NCI-H2227 (cell line): Measurements from ENCODE around the gene RETN.

ENCODE experiments used
- DNase-seq: peaks from one replicate; lab custom pipeline; 2025; ENCODE audit not compliant: unreplicated experiment; lab: John Stamatoyannopoulos, UW

The RETN gene

DNA sequence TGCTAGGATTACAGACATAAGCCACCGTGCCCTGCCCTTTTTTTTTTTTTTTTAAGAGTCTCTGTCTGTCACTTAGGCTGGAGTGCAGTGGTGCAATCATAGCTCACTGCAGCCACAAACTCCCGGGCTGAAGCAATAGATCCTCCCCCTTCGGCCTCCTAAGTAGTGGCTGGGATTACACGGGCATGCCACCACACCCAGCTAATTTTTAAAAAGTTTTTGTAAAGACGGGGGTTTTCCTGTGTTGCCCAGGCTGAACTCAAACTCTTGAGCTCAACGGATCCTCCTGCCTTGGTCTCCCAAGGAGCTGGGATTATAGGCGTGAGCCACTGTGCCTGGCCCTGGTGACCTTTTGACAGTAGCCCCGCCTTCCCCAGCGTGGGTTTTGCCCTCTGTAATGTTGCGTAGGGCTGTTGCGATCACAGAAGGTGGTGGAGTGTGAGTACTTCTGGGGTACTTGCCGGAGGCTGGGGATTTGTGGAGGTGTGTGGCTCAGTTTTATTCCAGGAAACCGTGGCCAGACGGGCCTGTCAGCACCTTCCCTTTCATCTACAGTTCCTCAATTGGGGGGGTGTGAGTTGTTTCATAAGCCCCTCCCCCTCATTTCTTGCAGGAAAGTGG lies 11.6 kb upstream of the RETN start:
- DNase-seq, result no peak

DNA sequence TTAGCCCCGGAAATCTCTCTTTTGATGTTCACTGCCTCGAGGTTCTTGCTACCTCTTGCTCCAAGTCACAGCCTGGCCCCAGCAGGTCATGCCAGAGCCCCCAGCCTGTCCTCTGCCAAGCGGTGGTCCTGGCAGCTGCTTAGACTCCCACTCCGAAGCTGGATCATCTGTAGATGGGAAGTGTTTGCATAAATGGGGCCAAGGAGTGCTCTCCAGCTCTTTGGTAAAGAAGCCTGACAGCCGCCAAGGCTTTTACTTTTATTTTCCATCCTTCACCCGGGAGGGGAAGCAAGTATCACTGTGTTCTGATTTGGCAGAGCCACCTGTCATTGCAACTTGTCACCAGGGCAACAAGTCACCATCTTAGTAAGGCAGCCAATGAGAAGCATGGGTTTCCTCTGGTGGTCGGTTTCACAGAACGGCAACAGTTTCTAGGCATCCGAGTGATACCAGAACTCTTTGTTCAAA lies 10.6 kb upstream of the RETN start:
- DNase-seq, result peak; percentile 57

DNA sequence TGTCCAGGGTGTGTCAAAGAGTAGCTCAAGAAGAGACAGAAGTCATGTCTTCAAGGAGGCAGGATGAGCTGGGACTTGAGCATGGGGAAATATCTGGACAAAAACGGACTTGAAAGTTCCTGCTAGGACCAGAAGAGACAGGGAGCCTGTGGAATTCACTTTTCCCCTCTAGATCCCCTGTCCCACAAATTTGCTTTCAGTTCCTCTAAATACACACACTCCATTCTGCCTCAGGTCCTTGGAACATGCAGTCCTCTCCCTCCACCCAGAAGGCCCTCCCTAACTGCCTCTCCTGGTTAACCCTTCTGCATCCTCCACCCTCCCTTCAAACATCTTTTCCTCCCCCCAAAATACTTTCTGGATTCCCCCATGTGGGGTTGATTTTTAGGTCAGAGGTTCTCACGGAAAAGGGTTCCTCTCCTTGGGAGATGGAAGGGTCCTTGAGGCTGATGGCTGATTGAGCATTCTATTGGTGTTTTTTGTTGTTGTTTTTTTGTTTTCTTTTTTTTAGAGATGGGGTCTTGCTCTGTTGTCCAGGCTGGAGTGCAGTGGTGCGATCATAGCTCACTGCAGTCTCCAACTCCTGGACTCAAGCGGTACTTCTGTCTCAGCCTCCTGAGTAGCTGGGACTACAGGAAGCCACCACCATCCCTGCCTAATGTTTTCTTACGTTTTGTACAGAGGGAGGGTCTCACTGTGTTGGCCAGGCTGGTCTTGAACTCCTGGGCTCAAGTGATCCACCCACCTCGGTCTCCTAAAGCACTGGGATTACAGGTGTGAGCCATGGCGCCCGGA lies 6.9 kb upstream of the RETN start:
- DNase-seq, result no peak

DNA sequence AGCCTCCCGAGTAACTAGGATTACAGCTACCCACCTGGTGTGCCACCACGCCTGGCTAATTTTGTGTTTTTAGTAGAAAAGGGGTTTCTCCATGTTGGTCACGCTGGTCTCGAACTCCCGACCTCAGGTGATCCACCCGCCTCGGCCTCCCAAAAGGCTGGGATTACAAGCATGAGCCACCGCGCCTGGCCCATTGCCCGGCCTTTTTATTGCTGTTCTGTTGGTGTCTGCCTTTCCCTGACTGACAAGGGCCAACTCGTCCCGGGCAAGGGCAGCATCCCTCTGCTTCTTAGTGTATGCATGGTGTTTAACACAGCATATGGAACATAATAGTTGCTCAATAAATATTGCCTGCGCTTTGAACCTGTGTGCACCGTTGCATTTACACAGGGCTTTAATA lies 6.2 kb upstream of the RETN start:
- no peak for DNase-seq

DNA sequence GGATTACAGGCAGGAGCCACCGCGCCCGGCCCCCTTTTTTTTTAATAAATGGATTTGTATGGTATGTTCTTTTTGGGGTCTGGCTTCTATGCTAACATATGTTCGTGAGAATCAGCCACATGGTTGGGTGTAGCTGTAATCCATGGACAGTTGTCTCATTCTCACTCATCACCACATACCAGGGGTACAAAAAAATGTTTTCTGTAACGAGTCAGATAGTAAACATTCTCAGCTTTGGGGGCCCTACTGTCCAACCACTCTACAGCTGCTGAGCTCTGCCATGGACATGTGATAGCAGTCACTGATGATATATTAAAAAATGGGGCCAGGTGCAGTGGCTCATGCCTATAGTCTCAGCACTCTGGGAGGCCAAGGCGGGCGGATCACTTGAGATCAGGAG lies 5.1 kb upstream of the RETN start:
- DNase-seq, result no peak

DNA sequence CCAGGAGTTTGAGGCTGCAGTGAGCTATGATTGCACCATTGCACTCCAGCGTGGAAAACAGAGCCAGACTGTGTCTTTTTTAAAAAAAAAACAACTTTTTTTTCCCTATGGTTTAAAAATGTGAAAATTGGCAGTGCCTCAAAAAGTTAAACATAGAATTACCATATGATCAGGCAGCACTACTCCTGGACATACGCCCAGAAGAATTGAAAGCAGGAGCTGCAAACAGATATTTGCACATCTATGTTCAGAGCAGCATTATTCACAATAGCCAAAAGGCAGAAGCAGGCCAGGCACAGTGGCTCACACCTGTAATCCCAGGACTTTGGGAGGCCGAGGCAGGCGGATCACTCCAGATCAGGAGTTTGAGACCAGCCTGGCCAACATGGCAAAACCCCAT lies 3.8 kb upstream of the RETN start:
- no peak for DNase-seq

DNA sequence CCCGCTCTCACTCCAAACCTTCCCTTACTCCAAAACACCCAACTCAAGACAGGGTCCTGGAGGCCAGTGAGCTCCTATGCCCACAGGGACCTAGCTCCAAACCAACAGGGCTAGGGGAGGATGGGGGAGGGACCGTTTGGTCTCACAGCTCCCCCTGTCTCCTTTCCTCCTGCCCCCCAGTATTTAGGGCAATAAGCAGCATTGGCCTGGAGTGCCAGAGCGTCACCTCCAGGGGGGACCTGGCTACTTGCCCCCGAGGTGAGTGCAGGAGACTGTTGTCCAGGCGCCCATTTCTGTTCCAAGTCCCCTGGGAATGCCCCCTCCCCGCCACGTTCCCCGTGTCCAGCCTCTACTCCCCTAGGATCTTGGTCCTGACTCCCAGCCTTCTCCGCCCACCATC lies 792 bp downstream of the RETN start:
- DNase-seq, result no peak

DNA sequence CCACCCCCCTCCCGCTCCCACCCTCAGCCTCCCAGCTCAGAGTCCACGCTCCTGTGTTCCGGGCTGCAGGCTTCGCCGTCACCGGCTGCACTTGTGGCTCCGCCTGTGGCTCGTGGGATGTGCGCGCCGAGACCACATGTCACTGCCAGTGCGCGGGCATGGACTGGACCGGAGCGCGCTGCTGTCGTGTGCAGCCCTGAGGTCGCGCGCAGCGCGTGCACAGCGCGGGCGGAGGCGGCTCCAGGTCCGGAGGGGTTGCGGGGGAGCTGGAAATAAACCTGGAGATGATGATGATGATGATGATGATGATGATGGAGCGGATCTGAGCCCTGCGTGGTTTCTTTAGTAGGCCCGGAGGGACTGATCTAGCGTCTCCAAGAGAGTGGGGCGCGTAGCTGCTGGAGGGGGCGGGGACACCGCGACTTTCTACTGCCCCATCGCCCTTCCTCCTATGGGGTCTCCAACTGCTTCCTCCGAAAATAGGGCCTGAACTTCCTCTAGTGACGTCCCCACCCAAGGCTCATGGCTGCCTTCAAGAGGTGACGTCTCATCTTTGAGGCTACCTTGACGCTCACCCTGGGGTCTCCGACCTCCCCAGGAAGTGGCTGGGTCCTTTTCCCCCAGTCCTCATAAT lies 1.4 kb downstream of the RETN start:
- peak; percentile 78 for DNase-seq

DNA sequence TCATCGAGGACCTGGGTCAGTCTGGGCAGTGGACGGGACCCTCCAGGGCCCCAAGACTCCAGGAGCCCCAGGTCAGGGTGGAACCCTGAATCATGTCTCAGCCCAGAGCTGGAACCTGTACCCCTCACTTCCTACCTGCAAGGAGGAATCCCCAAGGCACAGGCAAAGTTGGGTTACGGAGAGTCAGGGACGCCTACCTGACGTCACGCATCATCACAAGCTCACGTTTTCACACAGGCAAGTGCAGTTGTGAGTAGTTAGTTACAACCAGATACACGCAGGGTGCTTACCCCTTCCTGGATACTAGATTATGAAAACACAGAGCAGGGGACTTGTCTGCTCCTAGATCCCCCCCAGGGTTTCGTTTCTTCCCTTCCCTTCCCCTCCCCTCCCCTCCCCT lies 1.9 kb downstream of the RETN start:
- no peak for DNase-seq

DNA sequence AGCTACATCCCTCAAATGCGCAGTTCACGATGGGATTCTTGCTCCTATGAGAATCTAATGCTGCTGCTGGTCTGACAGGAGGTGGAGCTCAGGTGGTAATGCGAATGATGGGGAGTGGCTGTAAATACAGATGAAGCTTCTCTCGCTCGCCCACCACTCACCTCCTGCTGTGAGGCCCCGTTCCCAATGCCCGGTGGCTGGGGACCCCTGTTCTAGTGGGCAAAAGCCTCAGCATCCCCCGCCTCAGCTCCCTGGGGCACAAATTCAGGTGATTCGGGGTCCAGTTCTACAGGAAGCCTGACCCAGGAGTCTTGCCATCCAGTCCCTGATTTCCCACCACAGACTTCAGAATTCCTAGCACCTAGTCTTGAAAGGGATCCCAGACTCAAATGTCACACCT lies 3.7 kb downstream of the RETN start:
- DNase-seq, result no peak

DNA sequence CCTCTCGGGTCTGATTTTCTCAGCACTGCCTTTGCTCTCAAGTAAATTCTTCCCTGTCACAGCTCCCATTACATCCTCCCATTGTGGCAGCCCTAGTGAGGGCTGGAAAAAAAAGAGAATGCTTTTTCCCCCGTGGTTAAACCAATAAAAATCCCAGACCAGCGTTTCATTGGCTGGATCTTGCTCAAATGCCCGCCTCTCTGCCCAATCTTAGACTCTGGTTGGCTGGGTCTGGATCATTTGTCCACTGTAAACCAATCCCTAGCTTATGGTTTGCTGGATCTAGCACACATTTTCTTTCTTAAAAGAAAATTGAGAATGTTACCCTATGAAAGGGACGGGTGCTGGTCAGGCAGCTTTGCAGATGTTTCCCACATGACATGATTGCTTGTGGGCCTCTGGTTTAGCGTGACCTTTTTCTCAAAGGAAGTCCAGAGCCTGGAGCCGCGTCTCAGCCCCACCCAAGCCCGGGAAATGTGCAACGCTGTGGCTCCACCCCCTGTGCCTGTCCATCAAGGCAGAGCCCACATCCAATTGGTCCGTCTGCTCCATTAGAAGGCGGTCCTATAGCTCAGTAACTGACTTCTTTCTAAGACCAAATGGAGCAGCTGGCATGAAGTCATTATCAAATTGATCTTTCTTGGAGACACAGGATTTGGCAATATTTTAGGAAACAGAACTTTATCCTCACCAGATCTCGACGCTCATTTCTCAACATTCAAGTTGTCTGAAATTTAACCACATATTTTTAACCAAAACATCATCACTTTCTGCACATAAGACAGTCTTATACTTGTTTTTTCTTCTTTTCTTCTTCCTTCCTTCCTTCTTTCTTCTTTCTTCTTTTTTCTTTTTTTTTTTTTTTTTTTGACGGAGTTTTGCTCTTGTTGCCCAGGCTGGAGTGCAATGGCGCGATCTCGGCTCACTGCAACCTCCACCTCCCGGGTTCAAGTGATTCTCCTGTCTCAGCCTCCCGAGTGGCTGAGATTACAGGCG lies 5.5 kb downstream of the RETN start:
- peak; percentile 26 for DNase-seq

DNA sequence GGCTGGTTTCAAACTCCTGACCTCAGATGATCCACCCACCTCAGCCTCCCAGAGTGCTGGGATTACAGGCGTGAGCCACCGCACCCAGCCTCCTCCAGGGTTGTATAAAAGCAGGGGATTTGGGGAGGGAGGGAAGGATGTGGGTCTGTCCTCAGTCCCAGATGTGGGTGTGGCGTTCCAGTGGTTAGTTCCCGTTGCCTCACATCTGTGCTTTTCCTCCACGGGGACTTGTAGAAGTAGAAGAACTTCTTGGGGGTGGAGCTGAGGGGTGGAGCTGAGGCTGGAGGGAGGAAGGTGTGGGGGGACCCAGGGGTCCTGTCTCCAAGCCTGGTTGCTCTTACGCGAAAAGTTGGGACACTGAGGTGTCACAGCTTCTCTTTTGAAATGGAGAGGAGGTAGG lies 7.5 kb downstream of the RETN start:
- DNase-seq, result no peak

DNA sequence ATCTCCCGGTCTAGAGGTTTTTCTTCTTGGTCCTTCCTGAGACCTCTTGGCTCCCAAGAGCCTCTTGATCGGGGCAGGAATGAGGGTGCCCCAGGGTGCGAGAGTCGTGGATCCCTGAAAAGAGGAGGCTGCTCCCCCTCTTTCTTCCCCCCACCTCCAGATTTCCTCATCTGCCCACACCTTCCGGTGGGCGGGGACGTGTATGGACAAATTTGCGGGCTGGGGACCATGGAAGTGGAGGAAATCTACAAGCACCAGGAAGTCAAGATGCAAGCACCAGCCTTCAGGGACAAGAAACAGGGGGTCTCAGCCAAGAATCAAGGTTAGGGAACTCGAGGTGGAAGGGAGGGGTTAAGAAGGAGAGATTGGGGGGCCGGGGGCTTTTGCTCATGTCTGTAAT lies 8.0 kb downstream of the RETN start, which contains the start of gene MCEMP1:
MCEMP1 (plus strand) TSS at position 237 of the 400 bp plus-strand sequence; CDS start at position 268, 31 bp downstream.
- DNase-seq, result no peak

DNA sequence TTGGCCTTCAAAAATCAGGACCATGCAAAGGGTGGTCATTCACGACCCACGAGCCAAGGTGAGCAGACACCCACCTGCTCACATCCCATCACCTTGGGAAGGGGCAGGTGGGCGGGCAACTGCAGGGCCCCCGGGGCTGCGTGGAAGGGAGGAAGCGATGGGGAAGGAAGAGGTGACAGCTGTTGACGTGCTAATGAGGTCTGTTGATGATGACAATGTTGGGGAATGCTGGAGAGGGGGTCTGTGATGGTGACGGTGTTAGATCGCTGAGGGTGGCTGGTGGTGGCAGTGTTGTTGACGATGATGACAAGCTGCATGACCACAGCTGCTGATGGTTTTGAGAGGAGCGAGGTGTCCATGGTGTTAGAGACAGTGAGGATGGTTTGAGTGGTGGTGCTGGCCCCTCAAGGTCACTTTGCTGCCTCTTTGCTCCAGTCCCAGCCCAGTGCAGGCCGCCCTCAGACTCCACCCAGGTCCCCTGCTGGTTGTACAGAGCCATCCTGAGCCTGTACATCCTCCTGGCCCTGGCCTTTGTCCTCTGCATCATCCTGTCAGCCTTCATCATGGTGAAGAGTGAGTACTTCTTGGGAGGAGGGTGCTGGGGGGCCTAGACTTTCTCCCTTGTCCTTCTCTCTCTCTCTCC lies 8.9 kb downstream of the RETN start:
- no peak for DNase-seq

DNA sequence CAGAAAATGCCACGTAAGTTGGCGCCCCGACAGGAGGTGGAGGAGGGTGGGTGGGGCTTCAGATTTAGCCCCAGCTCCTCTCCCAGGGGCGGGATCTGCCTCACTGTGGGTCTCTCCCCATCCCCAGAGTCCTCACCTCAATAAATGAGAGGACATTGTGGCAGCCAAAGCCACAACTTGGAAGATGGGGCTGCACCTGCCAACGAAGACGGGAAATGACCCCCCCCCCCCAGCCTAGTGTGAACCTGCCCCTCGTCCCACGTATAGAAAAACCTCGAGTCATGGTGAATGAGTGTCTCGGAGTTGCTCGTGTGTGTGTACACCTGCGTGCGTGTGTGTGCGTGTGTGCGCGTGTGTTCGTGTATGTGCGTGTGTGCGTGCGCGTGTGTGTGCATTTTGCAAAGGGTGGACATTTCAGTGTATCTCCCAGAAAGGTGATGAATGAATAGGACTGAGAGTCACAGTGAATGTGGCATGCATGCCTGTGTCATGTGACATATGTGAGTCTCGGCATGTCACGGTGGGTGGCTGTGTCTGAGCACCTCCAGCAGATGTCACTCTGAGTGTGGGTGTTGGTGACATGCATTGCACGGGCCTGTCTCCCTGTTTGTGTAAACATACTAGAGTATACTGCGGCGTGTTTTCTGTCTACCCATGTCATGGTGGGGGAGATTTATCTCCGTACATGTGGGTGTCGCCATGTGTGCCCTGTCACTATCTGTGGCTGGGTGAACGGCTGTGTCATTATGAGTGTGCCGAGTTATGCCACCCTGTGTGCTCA lies 10.3 kb downstream of the RETN start:
- DNase-seq, result no peak

DNA sequence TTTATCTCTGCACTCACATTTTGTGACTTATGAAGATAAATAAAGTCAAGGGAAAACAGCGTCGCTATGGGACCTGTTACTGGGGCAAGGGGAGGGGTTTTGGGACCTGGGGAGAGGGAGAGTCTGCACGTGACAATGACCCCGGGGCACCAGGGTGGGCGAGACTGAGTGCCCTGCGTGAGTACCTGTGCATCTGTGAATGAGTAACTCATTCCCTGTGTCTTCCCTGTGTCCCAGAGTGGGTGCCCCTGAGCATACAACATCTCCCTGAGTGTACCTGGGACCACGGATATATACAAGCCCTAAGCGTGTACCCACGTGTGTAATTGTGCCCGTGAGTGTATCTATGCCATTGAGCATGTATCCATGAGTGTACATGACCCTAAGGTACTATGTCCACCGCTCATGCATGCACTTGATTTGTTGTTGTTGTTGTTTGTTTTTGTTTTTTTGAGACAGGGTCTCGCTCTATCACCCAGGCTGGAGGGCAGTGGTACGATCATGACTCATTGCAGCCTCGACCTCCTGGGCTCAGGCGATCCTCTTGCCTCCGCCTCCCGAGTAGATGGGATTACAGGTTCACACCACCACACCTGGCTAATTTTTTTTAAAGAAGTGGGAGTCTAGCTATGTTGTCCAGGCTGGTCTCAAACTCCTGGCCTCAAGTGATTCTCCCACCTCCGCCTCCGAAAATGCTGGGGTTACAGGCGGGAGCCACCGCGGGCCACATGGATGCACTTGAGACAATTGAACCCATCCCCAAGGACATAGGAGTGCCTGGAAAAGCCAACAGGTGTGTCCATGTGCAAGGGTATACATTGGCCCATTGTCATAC lies 11.1 kb downstream of the RETN start:
- DNase-seq, result no peak

DNA sequence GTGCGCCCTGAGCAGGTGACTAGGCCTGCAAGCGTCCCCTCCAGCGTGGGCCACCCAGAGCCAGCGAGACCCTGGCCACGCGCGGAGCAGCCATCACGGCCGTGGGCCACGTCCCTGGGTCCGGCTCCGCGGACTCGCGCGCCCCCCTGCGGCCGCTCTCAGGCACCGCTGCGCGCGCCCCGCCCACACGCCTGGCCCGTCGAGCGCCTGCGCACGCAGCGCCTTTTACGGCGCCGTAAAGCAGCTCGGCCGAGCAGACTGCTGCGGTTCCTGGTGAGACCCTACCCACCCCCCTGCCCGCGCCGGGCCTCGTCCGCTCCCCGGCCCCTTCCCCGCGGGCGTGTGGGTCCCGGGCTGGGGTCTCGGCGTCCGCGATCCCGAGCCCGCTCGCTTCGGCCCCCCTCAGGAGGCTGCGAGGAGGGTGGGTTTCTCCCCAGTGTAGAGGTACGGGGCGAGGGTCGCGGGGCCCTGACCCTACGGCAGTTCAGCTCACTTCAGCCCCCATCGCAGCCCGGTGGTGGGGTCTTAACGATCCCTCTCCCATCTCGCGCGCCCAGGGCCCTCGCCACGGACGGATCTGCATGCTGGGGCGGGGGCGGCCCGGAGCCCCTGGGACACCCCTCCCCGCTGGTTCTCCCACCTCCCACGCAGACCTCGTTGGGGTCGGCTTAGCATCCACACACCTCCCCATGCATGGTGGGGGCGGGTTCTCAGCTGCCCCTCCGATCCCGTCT lies 11.9 kb downstream of the RETN start, which contains the start of gene TRAPPC5:
TRAPPC5 (plus strand) TSS at position 228 of the 734 bp plus-strand sequence. CDS start 1,421 bp downstream, outside the sequence.
- peak; percentile 90 for DNase-seq
